ENCODE data around the gene PALM2AKAP2.

Gene PALM2AKAP2

DNA sequence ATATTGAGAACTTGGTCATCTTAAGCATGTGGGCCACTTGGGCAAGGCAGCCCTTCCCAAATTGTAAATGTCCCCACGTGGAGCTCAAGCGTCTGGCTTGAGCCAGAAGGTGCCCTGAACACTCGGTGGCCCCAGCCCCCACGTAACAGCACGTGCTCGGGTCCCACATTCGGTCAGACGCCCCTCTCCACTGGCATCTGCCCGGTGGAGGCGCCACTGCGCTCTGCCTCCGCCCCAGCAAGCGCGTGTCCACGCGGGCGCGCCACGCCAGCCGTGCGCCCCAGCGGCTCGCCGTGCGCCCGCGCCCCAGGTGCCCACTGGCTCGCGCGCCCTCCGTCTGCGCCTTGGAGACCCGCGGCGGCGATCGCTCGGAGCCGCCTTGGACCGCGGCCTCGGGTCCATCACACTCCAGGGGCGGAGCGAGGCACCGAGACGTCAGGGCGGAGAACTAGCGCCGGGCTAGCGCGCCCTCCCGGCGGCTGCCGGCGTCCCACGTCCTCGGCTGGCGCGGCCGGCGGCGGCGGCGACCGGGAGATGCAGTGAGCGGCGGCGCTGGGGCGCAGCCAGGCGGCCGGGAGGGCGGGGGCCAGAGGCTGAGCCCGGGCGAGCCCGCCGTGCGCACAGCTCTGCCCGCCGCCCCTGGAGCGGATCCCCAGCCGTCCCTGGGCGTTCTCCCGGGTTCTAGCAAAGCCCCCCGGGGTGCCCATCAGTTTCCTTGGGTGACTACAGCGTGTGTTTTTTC, at the start of gene PALM2AKAP2:
Gene PALM2AKAP2, plus strand, starts transcription at position 488 of the 742 bp plus-strand sequence. CDS start 291 bp downstream, outside the sequence.
- DNase-seq, result no peak

DNA sequence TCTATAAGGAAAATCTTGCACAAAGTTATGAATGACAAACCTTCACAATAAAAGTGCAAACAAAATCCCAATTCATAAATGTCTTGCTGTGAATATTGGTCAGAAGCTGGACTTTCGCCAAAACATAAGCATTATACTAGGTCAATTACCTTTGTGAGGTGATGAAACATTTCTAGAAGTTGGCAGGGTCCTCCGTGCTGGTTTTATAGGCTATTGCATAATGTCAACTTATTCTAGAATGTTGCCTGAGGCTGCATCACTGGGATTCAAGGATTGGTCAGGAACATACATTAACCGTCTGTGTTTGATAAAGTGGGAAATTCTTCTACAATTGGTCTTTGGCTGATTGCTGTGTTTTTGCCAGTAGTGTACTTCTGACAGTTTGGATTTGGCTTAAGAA, 49.8 kb upstream of the PALM2AKAP2 start:
- no peak for DNase-seq

DNA sequence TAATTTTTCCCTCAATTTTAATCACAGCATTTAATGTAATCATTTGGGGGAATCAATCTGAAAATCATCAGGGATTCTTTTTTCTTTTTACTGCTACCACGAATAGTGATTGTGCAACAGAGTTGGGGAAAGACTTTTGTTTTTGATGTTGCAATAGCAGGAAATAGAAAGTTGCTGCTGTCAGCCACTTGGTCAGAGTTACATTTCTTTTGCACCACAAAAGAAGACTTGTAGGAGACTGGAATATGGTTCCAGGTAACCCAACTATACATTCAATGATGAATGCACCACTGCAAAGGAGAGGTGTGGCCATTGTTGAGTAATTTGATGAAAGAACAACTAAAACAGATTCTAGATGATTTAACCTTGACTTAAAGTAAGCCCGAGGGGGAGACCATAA, 46.3 kb upstream of the PALM2AKAP2 start:
- no peak for DNase-seq

DNA sequence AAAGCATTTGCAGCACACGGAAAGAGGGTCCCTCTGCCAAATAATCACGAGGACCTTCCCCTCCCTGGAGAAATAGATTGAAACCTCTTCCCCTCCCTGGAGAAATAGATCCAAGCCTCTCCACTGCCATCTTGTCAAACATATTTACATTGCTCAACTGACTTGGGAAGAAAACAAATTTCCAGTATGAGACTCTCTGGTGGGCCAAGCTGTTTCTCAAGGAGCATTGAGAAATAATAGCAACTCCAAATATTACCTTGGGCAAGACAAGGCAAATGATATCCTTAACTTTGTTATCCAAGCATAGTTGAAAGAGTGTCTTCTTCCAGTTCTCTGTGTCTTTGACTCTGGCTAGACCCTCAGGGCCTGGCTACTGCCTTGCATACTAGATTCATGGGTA, 45.2 kb upstream of the PALM2AKAP2 start:
- DNase-seq, result no peak

DNA sequence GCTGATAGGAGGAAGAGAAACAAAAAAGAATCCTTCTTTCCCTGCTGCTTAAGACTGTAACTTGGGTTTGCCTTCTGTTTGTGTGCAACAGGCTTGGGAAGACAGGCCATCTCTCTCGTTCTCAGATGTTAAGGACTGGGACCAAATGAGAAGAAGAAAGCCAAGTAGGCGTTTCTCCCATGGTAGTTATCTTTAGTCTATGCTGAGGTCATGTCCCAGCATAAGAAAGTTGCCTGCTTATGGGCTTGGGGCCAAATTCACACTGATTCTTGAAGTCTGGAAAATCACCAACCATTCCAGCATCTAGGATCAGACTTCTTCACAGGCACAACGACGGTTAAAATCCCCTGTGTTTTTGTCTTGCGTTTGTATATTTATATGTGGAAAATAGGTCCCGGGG, 44.2 kb upstream of the PALM2AKAP2 start:
- no peak for DNase-seq

DNA sequence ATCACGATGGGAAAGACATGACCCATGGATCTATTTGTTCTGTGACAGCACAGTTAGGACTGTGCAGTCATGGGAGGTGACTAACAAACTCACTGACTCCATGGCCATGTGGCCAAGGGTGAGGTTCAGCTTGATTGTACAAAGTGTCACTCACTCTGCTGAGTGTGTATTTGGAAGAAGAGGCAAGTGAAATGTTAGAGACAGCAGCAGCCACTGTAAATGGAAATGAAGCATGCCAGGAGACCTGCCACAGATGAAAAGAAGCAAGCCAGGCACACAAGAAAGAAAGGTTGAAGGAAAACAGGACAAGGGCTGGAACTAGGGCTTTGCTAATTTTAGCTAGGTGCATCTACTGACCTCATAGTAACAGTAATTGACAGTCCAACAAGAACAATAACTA, 42.7 kb upstream of the PALM2AKAP2 start:
- no peak for DNase-seq

DNA sequence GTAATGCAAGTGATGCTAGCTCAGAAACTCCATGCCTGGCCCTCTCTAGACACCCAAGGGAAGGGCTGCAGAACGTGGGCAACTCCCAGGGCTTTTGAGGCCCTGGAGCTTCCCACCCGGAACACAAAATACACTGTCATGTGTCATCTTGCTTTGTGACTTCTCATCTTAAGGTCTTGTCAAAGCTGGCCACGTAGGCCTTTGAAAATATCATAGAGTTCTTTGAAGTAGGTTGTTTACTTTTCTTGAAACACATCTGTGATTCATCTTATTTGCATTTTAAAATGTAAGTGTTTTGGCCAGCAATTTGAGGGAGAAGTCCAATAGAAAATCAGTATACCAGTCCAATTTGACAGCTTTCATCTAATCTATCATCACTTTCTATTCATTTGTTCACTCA, 40.2 kb upstream of the PALM2AKAP2 start:
- DNase-seq, result no peak

DNA sequence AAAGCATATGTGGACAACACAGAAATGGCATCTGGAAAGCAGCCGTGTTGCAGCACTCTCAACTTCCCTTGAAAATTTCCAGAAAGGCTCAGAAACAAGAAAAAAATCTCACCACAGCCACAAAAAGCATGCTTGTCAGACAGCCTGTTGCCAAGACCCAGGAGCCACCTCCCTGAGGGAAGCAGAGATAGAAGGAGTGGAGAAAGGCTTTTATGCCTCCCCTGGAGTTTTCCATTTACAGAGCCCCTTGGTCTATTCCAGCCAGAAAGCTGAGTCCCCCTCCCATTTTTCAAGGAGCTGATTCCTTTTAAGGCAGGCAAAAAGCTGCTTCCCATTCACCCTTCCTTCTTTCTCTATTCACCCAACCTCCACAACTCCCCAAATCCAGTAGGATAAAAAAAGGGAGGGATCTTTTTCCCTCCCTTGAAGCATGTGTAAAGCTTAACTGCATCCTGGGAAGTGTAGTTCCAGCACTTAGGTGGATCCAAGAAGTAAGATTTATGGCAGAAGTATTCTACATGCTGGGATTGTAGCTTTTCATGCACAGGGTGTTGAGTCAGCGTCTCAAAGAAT, 37.1 kb upstream of the PALM2AKAP2 start:
- no peak for DNase-seq

DNA sequence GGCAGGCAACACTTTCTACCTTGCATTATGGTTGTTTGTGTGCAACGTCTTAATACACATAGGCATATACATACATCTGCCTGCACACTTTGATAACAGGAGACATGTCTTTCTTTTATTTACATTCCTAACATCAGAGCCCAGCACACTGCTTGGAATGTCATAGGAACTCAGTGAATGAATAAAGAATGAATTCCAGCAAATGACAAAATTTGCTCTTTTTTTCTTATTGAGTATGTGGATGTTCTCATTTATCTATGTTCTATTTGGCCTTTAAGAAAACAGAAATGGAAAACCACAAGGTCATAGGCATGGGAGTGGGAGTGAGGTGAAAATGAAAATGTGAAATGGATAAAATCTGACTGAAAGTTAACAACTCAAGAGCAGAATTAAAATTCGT, 36.3 kb upstream of the PALM2AKAP2 start:
- DNase-seq, result no peak

DNA sequence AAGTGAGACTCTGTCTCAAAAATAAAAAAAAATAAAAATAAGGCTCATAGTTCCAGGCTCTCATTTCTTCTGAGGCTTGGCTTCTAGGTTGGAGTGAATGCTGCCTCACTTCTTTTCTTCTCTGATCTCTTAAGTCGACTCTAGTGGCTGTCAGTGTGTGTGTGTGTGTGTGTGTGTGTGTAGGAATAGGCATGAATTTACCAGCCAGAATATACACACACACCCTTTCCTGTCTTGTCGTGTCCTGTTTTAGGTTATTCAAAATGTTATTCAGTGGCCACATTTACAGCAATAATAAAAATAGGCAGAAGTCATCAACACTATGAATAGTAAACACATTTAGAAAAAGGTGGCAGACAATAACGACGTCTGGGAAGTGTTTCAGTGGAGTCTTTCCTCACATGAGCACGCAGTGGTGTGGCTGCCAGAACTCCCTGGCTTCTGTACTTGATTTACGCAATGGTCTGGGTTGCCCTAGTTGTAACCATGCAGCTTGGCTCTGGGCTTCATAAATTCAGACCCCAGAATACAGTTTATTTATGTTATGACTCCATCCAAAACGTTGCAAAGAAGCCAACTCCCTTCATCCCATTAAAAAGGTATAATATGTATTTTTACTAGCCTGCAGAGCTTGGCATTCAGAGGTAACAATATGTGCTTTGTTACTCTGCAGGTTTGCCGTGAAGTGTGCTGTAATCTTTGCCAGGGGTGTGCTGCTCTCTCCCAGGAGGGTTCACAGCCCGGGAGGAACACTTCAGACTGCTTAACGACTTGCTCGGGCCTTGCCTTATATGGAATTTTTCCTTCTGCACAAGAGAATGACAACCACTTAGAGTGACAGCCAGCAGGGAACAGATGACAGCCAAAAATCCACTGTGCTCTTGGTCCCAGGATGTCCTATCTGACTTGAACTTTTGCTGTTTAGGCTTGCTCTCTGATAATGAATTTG, 34.4 kb upstream of the PALM2AKAP2 start:
- DNase-seq, result no peak

DNA sequence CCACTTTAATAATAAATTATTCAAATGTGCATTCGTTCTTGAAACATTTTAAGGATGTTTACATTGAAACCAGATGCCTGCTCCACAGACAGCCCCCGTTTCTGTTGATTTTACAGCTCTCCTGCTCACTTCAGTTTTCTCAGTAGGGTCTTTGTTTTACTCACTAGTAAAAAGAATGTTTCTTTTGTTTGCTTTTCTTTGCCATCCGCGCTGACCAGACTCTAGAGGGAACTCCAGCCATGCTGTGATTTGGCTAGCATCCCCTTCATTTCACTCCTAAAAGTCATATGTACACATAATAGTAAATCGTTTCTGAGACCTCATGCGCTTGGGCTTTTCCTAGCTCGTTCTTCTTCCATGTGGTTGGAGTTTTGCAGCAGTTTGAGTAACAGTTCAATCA, 28.7 kb upstream of the PALM2AKAP2 start:
- DNase-seq, result no peak

DNA sequence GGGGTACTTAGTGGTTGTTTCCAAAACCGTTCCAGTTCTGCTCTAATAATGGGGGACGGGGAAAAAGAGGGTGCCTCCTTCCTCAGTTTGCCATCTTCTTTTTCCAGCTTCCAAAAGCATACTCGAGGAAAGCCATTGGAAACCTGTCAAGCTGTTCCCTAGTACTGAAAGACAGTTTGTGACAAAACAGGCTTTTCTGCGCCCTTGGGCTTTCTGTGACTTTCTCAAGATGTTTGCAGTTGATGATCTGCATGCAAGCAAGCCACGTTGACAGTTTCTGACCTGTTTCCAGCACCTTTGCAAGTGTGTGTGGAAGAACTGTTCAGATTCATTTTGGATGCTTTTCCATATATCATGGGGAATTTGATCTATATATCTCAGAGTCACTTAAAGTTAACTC, 26.7 kb upstream of the PALM2AKAP2 start:
- DNase-seq, result no peak

DNA sequence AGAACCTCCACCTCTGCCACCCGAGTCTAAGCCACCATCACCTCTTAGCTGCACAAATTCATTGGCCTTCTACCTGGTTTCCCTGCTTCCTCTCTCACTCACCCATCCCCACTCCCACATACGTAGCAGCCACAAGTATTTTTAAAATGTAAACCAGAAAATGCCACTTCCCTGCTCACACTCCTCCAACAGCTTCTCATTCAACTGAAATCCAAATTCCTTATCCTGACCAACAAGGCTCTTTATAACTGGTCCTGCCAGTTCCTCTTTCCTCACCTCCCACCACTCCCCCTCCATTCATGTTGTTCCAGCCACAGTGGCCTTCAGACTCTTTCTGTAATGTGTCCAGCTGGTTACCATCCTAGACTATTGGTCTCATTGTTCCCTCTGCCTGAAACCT, 25.0 kb upstream of the PALM2AKAP2 start:
- no peak for DNase-seq

DNA sequence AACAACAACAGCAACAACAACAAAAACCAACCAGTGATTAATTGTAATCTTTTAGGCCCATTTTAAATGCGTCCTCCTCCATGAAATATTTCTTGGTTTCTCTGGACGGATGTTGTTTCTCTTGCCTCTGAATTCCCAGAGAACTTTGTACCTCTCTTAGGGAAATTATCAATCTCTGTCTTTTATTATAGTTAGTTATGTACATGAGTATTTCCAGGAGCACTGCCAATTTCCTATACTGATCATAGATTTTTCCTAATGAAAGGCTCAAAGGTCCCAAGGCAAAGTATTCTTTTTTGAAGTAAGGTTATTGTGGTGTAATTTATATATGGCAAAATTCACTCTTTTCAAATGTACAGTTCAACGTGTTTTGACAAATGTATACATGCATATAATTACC, 20.4 kb upstream of the PALM2AKAP2 start:
- no peak for DNase-seq

DNA sequence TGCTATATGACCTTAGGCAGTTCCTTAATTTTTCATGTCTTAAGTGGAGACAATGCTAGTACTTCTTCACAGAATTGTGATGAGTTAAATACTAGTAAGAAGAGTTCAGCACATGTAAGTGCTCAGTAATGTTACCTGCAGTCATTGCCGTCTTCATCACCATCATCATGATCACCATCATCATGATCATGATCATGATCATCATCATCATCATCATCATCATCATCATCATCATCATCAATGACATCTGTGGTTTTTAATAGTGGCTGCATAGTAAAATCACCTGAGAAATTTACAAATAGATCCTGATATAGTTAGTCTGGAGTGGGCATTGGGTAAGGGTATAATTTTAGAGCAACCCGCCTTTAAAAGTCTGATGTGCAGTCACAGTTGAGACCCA, 14.7 kb upstream of the PALM2AKAP2 start:
- no peak for DNase-seq

DNA sequence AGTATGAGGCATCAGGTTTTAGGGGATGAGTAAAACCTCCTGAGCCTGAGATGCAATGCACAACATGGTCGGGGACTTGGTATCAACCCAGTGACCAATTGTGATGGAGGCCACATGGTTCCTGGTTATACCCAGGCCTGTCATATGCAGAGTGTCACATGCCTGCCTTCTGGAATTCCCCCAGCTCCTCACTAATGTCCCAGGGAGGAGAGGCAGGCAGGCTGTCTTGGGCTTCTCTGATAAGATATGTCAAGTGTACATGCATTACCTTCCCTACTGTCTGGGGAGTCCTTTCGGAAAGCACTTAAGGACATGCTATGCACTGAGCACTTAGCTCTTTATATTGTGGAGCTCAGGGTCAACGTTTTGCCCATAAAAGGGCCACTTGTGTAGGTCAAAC, 14.2 kb upstream of the PALM2AKAP2 start:
- no peak for DNase-seq

DNA sequence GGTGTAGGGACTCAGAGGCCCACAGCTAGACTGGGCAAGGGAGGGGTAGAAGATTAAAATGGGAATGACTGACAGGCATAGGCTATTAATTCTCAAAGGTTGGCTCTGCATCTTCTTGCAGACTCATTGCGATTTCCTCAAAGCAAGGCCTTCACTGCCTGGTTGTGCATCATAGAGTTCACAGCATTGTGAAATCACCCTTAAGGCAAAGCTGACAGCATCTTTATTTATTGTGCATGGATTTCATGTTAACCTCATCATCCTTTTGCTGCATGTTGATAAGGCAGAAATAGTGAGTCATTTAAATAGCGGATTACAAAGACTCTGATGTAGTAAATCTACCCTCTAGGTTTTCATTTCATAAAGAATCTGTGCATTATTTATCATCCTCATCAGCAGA, 13.6 kb upstream of the PALM2AKAP2 start:
- DNase-seq, result no peak

DNA sequence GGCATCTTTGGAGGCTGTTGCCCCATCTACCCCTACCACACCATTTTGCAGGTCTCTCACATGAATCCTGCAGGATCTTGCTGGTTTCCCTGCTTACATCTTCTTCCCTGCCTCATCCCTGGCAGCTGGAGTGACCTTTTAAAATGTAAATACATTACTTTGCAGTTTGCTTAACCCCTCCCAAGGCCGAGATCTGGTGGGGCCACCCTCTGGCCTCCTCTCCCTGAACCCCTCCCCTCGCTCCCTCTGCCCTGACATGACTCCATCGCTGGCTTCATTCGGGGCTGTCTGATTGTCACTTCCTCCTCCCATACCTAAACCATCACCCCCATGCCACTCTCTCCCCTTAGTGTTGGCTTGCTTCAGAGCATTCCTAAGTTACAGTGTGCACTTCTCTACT, 12.6 kb upstream of the PALM2AKAP2 start:
- DNase-seq, result no peak

DNA sequence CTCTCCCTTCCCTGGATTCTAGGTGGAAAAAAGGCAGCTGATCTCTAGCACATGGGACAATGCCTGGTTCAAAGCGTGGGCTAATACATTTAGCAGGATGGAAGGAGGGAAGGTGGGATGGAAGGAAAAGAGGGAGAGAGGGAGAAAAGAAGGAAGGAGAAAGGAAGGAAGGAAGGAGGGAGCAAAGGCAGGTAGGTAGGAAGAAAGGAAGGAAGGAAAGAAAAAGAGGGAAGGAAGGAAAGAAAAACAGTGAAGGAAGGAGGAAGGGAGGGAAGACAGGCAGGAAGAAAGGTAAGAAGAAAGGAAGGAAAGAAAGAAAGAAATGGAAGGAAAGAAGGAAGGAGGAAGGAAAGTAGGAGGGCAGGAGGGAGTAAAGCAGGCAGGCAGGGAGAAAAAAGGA, 12.2 kb upstream of the PALM2AKAP2 start:
- no peak for DNase-seq

DNA sequence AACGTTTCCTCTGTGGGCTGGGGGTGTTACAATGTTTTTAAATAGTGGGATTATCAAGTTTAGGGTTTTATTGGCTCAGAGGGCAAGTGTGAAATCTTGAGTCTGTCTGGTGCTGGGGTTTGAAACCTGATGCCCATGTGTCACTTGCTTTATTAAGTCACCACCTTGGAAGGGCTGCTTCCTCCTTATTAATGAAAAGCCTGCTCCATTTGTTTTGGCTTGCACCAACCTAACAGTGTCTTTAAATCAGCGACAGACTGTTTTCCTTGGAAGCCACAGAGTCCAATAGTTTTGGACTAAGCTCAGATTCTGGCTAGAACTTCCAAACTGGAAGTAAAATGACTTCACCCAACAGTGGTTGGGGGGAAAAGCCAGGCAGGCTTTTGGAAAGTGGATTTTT, 10.7 kb upstream of the PALM2AKAP2 start:
- no peak for DNase-seq

DNA sequence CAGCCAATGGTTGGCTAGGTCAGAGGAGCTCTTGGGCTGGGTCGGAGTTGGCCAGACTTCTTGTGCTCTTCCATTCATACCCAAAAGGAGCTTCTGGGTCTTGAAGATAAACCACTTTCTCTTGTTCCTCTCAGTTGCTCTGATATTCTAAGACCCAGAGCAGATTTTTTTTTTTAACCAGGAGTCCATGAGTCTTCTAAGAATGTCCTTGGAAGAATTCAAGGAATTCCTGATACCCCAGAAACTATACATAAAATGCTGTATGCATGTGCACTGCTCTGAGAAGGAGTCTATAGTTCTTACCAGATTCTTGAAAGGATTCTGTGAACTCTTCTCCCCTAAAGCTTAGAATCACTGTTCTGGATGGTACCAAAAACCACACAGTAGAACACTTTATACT, 9.9 kb upstream of the PALM2AKAP2 start:
- no peak for DNase-seq

DNA sequence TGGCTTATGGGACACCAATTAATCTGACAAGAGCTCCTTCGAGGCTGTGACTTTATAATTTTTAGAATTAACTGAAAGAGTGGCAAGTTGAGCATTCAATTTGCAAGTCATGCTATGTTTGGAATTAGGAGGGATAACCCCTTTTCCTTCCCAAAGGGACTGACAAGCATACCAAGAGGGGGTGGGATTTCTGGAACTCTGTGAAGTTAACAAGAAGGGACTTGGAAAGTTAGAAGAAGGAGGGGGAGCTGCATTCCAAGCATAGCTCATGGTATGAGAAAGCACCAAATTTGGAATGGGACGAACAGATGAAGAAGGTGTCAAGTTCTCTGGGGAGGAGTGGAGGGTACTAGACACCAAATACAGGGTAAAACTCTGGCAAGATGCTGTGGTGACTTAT, 8.9 kb upstream of the PALM2AKAP2 start:
- DNase-seq, result no peak

DNA sequence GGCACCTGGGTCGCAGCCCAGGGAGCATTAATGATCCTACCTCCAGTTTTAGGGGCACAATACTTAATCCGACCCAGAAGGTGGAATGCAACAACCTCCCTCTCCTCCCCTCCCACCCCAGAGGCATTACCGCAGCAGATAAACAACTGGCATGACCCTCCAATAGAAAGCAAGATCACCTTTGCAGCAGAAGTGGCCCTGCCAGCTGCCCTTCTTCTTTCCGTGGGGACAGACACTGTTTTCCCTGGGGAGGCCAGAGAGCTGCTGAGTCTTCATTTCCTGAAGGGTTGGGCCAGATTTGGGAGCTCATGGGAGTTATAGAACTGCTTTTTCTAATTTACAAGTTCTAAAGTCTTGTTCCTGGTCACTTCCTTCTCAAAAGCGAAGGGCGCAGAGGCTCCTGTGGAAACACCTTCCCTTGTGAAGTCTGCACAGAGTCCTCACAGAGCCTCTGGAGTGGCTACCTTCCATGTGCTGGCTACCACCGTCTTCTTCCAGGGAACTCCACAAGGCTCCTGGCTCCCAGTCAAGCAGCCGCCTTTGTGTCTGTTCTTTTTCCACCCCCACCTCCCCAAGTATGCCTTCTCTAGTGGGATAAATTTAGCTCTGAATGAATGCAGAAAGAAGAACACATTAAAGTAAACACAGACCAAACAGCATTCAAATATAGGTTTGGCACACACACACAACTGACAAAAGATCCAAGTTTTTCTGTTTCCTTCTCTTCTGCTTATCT, 8.0 kb upstream of the PALM2AKAP2 start:
- DNase-seq, result no peak

Data from NCI-H1436 treated with DMSO at 0.1 percent for 48 hours (cell line).